Caki2 (cell line): ENCODE data around the gene CGNL1. TPM values are rescaled to one million over a fixed set of nuclear protein-coding genes. Genes with fewer than 3 reads are reported as not detected.

ENCODE experiments used
- DNase-seq: peaks from one replicate; pipeline ENCODE4 v3.0.0-alpha.2; 2015; ENCODE audit warnings: low read depth
- in situ Hi-C: cut with HindIII; loops from 2 replicates; pipeline ENCODE4 v1.10.0; 2016; ENCODE audit warnings: low sequenced_read_pairs, low pct_unique_long_range_greater_than_20kb, mixed read lengths
- total RNA-seq: library from RNA; depleted of rRNA; stranded (reverse); fragments of >200 nt; shearing (Covaris generic); gene quantifications from 2 replicates; pipeline ENCODE4 v1.2.3, GENCODE V29; 2014; ENCODE audit warnings: low replicate concordance

Gene CGNL1
- total RNA-seq, 1 experiment from 2014 or later: 0.84 TPM

GRCh38 chr15:57500979-57501576 is 124.8 kb downstream of the CGNL1 start:
- in situ Hi-C loops: no loop called here
- peak; percentile 17 for DNase-seq

GRCh38 chr15:57502116-57502515 is 125.8 kb downstream of the CGNL1 start:
- in situ Hi-C loops: no loop called here
- DNase-seq: no peak

- in situ Hi-C loops: no loop called here
- DNase-seq: no peak
Measured at GRCh38 chr15:57503051-57503702, 126.9 kb downstream of the CGNL1 start.

GRCh38 chr15:57503911-57504598 is 127.8 kb downstream of the CGNL1 start:
- DNase-seq: peak; percentile 68
- in situ Hi-C loops: no loop called here

DNA sequence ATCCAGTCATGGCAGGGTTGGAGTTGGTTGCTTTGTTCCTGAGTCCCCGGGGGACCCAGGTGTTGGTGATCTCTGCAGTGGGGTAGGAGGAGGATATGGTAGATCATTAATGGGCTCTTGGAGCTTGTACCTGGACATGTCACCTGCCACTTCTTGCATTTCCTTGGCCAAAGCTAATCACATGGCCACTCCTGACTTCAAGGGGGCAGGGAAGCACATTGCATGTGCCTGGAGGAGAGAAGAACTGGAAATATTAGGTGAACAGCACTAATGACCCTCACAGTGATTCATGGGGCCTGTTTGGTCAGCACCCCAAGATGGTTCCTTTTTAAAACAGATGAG is 128.3 kb downstream of the CGNL1 start:
- no peak for DNase-seq
- in situ Hi-C loops: no loop called here

DNA sequence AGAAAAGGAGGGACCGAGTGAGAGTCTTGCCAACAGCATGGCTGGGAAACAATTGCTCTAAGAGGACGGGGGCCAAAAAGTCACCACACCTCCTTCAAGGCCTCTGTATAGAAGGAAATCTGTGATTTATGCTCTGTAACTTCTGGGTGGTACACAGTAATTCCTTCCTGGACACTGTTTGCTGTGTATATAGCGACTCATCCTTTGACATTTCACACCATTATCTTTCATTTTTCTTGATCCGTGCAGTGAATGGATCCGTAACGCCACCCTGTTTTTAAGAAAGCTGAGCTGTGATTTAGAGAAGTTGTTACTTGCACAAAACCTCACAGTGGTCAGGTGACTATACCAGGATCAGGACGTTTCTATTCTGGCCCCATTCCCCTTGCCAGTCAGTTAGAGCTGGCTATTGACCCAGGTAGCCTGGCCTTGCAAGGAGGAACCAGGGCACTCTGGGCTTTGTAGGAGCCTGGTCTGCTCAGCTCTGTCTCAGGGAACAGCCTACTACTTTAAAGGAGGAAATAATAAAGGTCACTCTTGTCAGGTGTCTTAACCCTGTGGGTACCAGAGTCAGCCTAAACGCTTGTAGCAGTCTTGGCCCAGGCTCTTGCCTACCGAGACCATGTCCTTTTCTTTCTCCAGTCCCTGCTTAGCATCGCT is 128.9 kb downstream of the CGNL1 start:
- peak; percentile 80 for DNase-seq
- in situ Hi-C loops: no loop called here

GRCh38 chr15:57505949-57506391 is 129.7 kb downstream of the CGNL1 start:
- peak; percentile 60 for DNase-seq
- in situ Hi-C loops: no loop called here

- no peak for DNase-seq
- in situ Hi-C loops: no loop called here
Measured at GRCh38 chr15:57506422-57506821, 130.1 kb downstream of the CGNL1 start.

GRCh38 chr15:57507111-57507510 is 130.8 kb downstream of the CGNL1 start:
- in situ Hi-C loops: no loop called here

GRCh38 chr15:57509126-57509525 is 132.8 kb downstream of the CGNL1 start:
- in situ Hi-C loops: no loop called here
- peak; percentile 54 for DNase-seq

More at GRCh38 chr15:57507111-57507510, 130.8 kb downstream of the CGNL1 start:
- DNase-seq: no peak

- DNase-seq: no peak
- in situ Hi-C loops: no loop called here
Measured at GRCh38 chr15:57509965-57510364, 133.7 kb downstream of the CGNL1 start.

DNA sequence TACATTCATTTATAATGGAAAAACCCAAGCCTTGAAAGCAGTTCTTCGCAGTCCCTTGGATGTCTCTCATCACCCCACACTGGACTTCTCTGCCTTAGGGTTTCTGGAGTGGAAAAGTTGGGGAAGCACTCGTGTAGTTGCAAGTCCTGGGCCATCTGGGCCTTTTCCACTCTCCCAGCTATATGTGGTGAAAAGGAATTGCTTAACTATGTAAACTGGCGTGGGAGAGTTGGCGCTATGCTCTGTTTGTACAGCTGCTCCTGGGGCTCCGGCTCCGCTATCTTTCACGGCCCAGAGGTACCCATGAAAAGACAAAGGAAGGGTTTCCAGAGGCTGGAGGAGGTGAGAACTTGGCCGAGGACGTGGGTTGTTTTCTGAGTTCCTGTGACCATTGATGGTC is 134.3 kb downstream of the CGNL1 start:
- no peak for DNase-seq
- in situ Hi-C loops: no loop called here

- in situ Hi-C loops: no loop called here
- no peak for DNase-seq
Measured at GRCh38 chr15:57516327-57517029, 140.2 kb downstream of the CGNL1 start.

DNA sequence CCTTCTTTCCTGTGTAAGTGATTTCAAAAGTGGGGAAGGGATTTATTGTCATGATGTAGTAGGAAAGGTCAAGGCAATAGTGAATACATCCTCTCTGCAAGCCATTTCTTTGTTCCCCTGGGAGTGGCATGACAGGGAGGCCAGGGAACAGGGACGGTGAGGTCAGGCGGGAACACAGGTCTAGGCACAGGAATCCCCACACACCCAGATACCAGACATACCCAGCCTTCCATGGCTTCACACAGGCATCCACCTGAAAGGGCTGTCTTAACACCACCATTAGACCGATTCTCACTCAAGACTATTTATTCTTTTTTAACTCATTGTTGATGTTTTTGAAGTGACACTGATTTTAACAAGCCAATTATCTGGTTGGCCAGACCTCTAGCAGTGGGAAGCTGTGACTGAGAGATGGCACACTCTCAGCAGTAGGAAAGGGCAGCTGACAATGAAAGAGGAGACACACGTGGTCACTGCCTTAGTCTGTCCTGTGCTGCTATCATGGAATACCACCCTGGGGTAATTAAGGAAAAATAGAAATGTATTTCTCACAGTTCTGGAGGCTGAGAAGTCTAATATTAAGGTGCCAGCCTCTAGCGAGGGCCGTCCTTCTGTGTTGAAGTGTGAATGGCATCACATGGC is 140.8 kb downstream of the CGNL1 start:
- DNase-seq: no peak
- in situ Hi-C loops: no loop called here

GRCh38 chr15:57518779-57519405 is 142.6 kb downstream of the CGNL1 start:
- DNase-seq: no peak
- in situ Hi-C loops: no loop called here

DNA sequence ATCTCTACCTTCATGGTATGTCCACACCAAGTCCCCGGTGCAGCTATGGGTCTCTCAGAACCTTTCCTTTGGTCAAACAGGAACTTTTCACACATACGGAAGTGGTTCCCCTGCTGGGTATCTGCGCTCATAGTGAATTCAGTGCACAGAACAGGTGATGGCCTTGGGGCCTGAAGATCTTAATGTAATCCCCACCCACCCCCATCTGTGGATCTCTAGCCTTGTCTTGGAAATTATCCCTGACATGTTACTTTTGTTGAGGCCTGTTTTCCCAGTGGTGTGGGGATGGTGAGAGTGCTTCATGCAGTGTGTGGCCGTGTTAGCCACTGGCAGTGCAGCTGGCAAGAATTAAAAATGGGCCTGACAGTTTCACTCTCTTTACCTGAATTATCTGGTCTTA is 143.5 kb downstream of the CGNL1 start:
- no peak for DNase-seq
- in situ Hi-C loops: no loop called here

DNA sequence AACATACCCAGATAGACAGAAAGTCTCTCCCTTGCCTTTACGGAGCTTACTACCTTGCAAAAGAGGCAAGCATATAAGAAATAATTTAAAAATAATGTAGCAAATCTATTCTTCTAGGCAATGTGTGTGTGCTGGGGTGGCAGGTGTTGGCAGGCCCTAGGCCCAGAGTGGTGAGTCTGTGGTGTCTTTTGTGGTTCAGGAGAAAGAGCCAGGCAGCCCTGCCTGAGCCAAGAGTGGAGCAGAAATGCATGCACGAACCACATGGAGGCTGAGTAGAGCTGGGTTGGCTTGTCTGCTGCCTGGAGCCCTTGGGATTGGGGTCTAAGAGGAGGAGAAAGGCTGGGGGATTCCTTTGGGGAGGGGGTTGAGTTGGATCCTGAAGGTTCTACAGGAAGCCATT is 145.2 kb downstream of the CGNL1 start:
- DNase-seq: no peak
- in situ Hi-C loops: no loop called here

- DNase-seq: peak; percentile 30
- in situ Hi-C loops: no loop called here
Measured at GRCh38 chr15:57522148-57522547, 145.8 kb downstream of the CGNL1 start.
